A673 (cell line): ENCODE results near the gene NOC4L. TPM values are rescaled to one million over a fixed set of nuclear protein-coding genes. Genes with fewer than 3 reads are reported as not detected.

Source experiments
- BruUV-seq: library from RNA; stranded (reverse); fragments of 400-500 nt; replicated peaks from 2 replicates; lab custom pipeline; 2021; lab: Mats Ljungman, UMichigan
- CTCF ChIA-PET: fragments of 300-600 bp; sonication (Branson Sonifier 250); formaldehyde crosslinking; loops from one replicate; lab custom pipeline; 2022; ENCODE audit warnings: antibody characterized with exemption; lab: Charles Lee
- POLR2A ChIA-PET: fragments of 300-600 bp; sonication (Branson Sonifier 250); formaldehyde crosslinking; loops from one replicate; lab custom pipeline; 2022; ENCODE audit warnings: antibody characterized with exemption; ENCODE audit not compliant: low non-redundant PET; lab: Charles Lee
- DNase-seq: peaks from one replicate; pipeline ENCODE4 v3.0.0-alpha.2; 2015; ENCODE audit warnings: low spot score
- H3K27ac ChIP-seq: fragments of 200-600 bp; sonication (generic); 2 replicates; pipeline ENCODE4 v1.5.1; 2016; ENCODE audit warnings: mixed run types, low read depth, mild to moderate bottlenecking, mixed read lengths, antibody characterized with exemption, low read length; ENCODE audit not compliant: poor library complexity, severe bottlenecking
- H3K27me3 ChIP-seq: fragments of 200-600 bp; sonication (generic); replicated peaks from 2 replicates; pipeline ENCODE4 v1.6.1; 2017; ENCODE audit warnings: mixed run types, low read depth, mild to moderate bottlenecking, mixed read lengths, antibody characterized with exemption, low read length; ENCODE audit not compliant: insufficient read depth, poor library complexity
- H3K36me3 ChIP-seq: fragments of 200-600 bp; sonication (generic); 2 replicates; pipeline ENCODE4 v1.6.1; 2016; ENCODE audit warnings: mixed run types, mild to moderate bottlenecking, mixed read lengths, antibody characterized with exemption, low read length; ENCODE audit not compliant: insufficient read depth, poor library complexity, severe bottlenecking
- H3K4me1 ChIP-seq: fragments of 200-600 bp; sonication (generic); 2 replicates; pipeline ENCODE4 v1.6.1; 2017; ENCODE audit warnings: mixed run types, mild to moderate bottlenecking, mixed read lengths, antibody characterized with exemption, low read length; ENCODE audit not compliant: insufficient read depth, poor library complexity, severe bottlenecking
- H3K4me3 ChIP-seq: fragments of 200-600 bp; sonication (generic); 2 replicates; pipeline ENCODE4 v1.5.1; 2016; ENCODE audit warnings: low read depth, mixed run types, mild to moderate bottlenecking, mixed read lengths, low read length; ENCODE audit not compliant: poor library complexity, severe bottlenecking
- H3K9me3 ChIP-seq: fragments of 200-600 bp; sonication (generic); 2 replicates; pipeline ENCODE4 v1.6.1; 2016; ENCODE audit warnings: mixed run types, low read depth, mild to moderate bottlenecking, mixed read lengths, antibody characterized with exemption, low read length; ENCODE audit not compliant: poor library complexity, severe bottlenecking
- CTCF ChIP-seq: fragments of 300-800, 200-600 bp; sonication (generic); conservative IDR thresholded peaks from 2 replicates; pipeline ENCODE4 v1.5.1; 2017; ENCODE audit warnings: low read depth, mild to moderate bottlenecking, antibody characterized with exemption, low read length, moderate library complexity, mixed read lengths
- EZH2 ChIP-seq: fragments of 200-600 bp; sonication (generic); IDR thresholded peaks from 2 replicates; pipeline ENCODE4 v1.6.1; 2017; ENCODE audit warnings: borderline replicate concordance, low read depth, mild to moderate bottlenecking, mixed read lengths, antibody characterized with exemption, low read length; ENCODE audit not compliant: poor library complexity, severe bottlenecking
- intact Hi-C: fragments of 100-400 bp; cut with micrococcal nuclease; formaldehyde crosslinking; loops from one replicate; pipeline ENCODE4 v1.10.0; 2022; ENCODE audit not compliant: unreplicated experiment
- total RNA-seq: library from RNA; stranded (reverse); gene quantifications from 2 replicates; pipeline ENCODE4 v1.2.3, GENCODE V29; 2021

Gene NOC4L
- total RNA-seq, 1 experiment from 2014 or later: 46.9 TPM

DNA sequence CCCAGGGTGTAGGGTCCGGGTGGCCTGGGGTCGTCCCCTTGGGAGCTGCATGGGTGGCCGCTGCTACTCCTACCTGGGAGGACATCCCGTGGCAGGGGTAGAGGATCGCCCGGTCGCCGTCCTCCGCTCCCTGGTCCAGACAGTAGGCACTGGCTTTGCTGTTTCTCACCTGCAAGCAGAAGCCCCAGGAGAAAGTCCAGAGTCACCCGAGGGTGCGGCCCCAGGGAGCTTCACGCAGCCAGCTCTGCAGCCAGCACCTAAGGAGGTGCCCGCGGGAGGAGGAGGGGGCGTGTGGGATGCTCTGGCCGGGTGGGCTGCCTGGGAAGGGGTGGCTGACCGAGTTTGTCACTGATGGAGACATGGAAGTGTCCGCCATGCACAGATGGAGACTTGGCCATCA lies 54.8 kb downstream of the NOC4L start:
- no peak for DNase-seq
- Histone ChIP-seq H3K27me3 (no peaks in the 10 kb centered on the region), H3K36me3 (no peaks in the 10 kb centered on the region), H3K4me1 (no peaks in the 10 kb centered on the region), H3K4me3 (no peak overlapping the region), H3K9me3 (peaks cover 4% of the 10 kb centered on the region), H3K27ac (no peak overlapping the region)
- ChIA-PET POLR2A (no interaction called here), CTCF (no interaction called here)
- TF ChIP-seq CTCF (no peak), EZH2 (no peak)
- BruUV-seq: no TSS peak
- intact Hi-C loops: no loop called here

DNA sequence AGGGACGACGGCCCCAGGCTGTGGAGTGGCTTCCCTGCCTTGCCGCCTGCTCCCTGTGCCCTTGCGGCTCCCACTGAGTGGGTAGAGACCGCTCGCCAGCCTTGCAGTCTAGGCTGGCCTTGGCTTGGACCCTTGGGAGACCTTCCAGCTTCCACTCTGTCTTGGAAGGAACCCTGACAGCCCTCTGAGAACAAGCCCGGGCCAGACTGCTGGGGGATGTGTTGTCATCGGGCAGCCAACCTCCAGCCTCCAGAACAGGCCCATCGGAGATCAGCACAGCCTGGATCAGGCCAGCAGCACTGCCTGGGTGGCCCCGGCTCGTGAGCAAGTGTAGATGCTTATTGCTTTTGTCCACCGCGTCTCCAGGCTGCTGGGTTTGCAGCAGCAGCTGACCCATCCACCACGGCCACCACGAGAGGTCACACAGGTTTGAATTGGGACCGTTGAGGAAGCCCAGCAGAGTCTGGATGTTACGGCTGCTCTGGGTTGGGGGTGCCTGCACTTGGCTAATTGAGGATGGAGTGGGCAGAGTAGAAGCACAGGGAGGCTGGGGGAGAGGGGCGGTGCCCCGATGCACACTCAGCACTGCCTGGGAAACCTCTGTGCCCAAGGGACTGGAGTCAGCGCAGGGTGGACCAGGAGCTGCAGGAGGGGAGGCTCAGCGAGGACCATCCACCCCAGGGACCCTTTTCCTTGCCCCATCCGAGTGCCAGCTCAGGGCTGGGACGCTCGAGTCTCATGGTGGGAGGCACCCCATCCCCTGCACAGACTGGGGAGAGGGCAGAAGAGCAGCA lies 55.5 kb downstream of the NOC4L start:
- no TSS peak for BruUV-seq
- TF ChIP-seq EZH2: no peak
- TF ChIP-seq CTCF: no peak
- intact Hi-C loops: no loop called here
- no peaks in the 10 kb centered on the region for H3K4me1 ChIP-seq
- no peak overlapping the region for H3K27ac ChIP-seq
- peaks cover 3% of the 10 kb centered on the region for H3K27me3 ChIP-seq
- no peaks in the 10 kb centered on the region for H3K9me3 ChIP-seq
- no peak overlapping the region for H3K4me3 ChIP-seq
- CTCF ChIA-PET: no interaction called here
- no peak for DNase-seq
- H3K36me3 ChIP-seq: no peaks in the 10 kb centered on the region
- POLR2A ChIA-PET: no interaction called here

GRCh38 chr12:132200800-132201199 lies 56.5 kb downstream of the NOC4L start:
- H3K27ac ChIP-seq: no peak overlapping the region
- intact Hi-C loops: no loop called here
- no peak for DNase-seq
- POLR2A ChIA-PET: no interaction called here
- peaks cover 7% of the 10 kb centered on the region for H3K4me1 ChIP-seq
- BruUV-seq: no TSS peak
- no peak overlapping the region for H3K4me3 ChIP-seq
- H3K27me3 ChIP-seq: peaks cover 14% of the 10 kb centered on the region
- CTCF ChIA-PET: no interaction called here
- no peak for TF ChIP-seq CTCF
- no peak for TF ChIP-seq EZH2
- H3K36me3 ChIP-seq: no peaks in the 10 kb centered on the region
- no peaks in the 10 kb centered on the region for H3K9me3 ChIP-seq
